Measurements from ENCODE around the gene MINDY4.

- TF ChIP-seq CTCF (IDR thresholded peaks at IDR 0.05) (no peak), POLR2A (IDR thresholded peaks at IDR 0.05) (no peak)
Observed at GRCh38 chr7:30886608-30887011, 115.4 kb downstream of the MINDY4 start.

Data from right lobe of liver (tissue), 4 donors.